Endothelial cell (in vitro differentiated cells): Measurements from ENCODE around the gene OR5L2. TPM values are rescaled to one million over a fixed set of nuclear protein-coding genes. Genes with fewer than 3 reads are reported as not detected.
A peak's percentile ranks its signal among the peaks of the same experiment; 100 is the strongest.
"Not testable (repeated sequence)": the region's sequence is repeated elsewhere in the genome, so short reads cannot be mapped to it uniquely, and the experiment has no call there.

Source experiments
- DNase-seq: peaks from one replicate; pipeline ENCODE4 v3.0.0; 2021; ENCODE audit warnings: low spot score
- H3K27ac Mint-ChIP-seq: one replicate; pipeline ENCODE4 v1.8.0; 2021; ENCODE audit warnings: mixed read lengths, inconsistent platforms; ENCODE audit not compliant: unreplicated experiment
- H3K27me3 Mint-ChIP-seq: one replicate; pipeline ENCODE4 v1.8.0; 2021; ENCODE audit warnings: mild to moderate bottlenecking, moderate library complexity, mixed read lengths, inconsistent platforms; ENCODE audit not compliant: unreplicated experiment
- H3K36me3 Mint-ChIP-seq: one replicate; pipeline ENCODE4 v1.8.0; 2021; ENCODE audit warnings: mild to moderate bottlenecking, low read depth, mixed read lengths, inconsistent platforms; ENCODE audit not compliant: unreplicated experiment
- H3K4me1 Mint-ChIP-seq: one replicate; pipeline ENCODE4 v1.8.0; 2021; ENCODE audit warnings: mild to moderate bottlenecking, mixed read lengths, inconsistent platforms; ENCODE audit not compliant: unreplicated experiment
- H3K4me3 Mint-ChIP-seq: one replicate; pipeline ENCODE4 v1.8.0; 2021; ENCODE audit warnings: mild to moderate bottlenecking, mixed read lengths, inconsistent platforms; ENCODE audit not compliant: unreplicated experiment
- H3K9me3 Mint-ChIP-seq: one replicate; pipeline ENCODE4 v1.8.0; 2021; ENCODE audit warnings: mixed read lengths, inconsistent platforms; ENCODE audit not compliant: unreplicated experiment
- total RNA-seq: library from RNA; stranded (reverse); fragmentation: NEBNext Ultra II Directional; extraction: Animal tissue kit (Norgen Biotek cat#: 25700); gene quantifications from one replicate; pipeline ENCODE4 v1.2.1, GENCODE V29; 2021; ENCODE audit not compliant: unreplicated experiment
- TF ChIP-seq, protein P1 (sequence below): fragments of 200-600 bp; sonication (generic); IDR thresholded peaks from one replicate; pipeline ENCODE4 v1.5.0; 2021; ENCODE audit warnings: antibody characterized with exemption; ENCODE audit not compliant: unreplicated experiment

OR5L2 gene
- total RNA-seq, 1 donor from 2014 or later = not detected

DNA sequence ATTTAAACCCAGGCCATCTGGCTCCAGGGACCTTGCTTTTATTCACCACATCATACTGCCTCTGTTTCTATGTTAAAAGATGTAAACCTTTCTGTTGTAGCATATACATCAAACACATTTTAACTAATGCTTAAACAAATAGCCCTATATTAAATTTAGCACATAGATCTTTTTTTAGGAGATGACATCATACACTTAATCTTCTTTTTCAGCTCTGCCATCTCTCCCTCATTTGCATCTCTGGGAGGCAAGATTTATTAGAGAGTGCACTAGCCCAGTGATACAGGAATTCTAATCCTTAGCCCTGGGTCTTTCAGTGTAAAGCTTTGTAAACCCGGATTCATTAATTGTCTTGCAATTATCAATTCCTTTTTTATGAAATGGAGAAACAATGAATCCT lies 25.1 kb downstream of the OR5L2 start:
- H3K27ac Mint-ChIP-seq = no peak overlapping the region
- TF ChIP-seq, protein P1, sequence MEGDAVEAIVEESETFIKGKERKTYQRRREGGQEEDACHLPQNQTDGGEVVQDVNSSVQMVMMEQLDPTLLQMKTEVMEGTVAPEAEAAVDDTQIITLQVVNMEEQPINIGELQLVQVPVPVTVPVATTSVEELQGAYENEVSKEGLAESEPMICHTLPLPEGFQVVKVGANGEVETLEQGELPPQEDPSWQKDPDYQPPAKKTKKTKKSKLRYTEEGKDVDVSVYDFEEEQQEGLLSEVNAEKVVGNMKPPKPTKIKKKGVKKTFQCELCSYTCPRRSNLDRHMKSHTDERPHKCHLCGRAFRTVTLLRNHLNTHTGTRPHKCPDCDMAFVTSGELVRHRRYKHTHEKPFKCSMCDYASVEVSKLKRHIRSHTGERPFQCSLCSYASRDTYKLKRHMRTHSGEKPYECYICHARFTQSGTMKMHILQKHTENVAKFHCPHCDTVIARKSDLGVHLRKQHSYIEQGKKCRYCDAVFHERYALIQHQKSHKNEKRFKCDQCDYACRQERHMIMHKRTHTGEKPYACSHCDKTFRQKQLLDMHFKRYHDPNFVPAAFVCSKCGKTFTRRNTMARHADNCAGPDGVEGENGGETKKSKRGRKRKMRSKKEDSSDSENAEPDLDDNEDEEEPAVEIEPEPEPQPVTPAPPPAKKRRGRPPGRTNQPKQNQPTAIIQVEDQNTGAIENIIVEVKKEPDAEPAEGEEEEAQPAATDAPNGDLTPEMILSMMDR = no peak
- H3K9me3 Mint-ChIP-seq = peaks cover 23% of the 10 kb centered on the region

DNA sequence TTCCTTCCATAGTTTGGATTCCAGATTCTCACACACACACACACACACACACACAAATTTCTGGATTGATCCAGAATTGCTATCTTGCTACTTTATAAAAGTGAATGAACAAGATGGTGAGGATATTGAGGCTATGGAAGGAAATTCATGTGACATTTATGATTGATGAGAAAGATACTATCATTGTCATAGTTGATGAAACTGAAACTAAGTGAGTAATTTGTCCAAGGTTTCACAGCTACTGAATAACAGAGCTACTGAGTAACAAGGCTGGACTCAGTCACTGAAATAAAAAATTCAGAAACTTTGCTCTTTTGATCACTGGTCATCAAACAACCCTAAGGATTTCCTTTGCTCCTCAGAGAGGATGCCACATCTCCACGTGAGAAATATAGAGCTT lies 27.7 kb downstream of the OR5L2 start:
- H3K4me1 Mint-ChIP-seq = no peaks in the 10 kb centered on the region
- H3K27me3 Mint-ChIP-seq = peaks cover 3% of the 10 kb centered on the region
- no peak overlapping the region for H3K4me3 Mint-ChIP-seq
- peaks cover 25% of the 10 kb centered on the region for H3K9me3 Mint-ChIP-seq
- no peak for DNase-seq
- TF ChIP-seq, protein P1 = no peak
- no peak overlapping the region for H3K27ac Mint-ChIP-seq
- H3K36me3 Mint-ChIP-seq = peaks cover 4% of the 10 kb centered on the region

More for the DNA sequence above, 25.1 kb downstream of the OR5L2 start:
- Mint-ChIP-seq H3K27me3 (peaks cover 3% of the 10 kb centered on the region), H3K4me1 (no peaks in the 10 kb centered on the region), H3K36me3 (no peaks in the 10 kb centered on the region), H3K4me3 (no peak overlapping the region)
- no peak for DNase-seq

DNA sequence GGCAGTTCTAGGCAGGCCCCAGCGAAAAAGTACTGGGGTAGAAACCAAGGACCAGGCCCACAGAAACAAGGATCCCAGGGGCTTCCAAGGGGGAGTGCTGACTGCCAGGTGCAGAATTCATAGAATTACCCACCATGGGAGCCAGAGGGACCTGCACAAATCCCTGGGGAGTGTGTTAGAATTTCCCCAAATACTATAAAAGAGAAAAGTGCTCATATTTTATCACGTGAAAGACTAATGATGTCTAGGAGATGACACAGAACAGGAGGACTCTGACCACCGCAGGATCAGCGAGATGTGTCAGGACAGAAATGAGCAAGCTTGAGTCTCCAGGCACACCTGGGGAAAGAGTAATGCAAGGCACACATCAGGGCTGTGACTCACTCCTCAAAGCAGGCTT lies 40.3 kb downstream of the OR5L2 start:
- not testable (repeated sequence) for H3K4me1 Mint-ChIP-seq, H3K36me3 Mint-ChIP-seq

DNA sequence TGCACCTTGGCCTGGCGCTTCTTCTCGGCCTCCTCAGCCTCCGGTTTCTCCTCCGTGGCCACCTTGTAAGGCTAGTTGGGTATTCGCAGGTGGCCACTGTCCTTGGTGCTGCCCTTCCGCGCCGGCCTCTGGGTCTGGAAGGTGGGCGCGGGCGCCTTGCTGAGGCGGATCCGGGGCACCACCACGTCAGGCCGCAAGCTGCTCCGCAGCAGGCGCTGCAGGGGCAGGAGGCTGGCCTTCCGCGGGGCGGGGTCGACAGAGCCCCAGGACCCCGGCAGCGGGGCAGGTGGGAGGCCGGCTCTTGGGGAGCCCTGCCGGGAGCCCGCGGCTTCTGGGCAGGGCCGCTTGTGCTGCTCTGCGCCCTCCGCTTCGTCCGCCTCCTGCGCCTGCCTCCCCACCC lies 45.7 kb downstream of the OR5L2 start:
- peak; percentile 10 for DNase-seq
- not testable (repeated sequence) for H3K4me1 Mint-ChIP-seq, H3K4me3 Mint-ChIP-seq, H3K27ac Mint-ChIP-seq, H3K9me3 Mint-ChIP-seq, H3K36me3 Mint-ChIP-seq, H3K27me3 Mint-ChIP-seq

More for the DNA sequence above, 40.3 kb downstream of the OR5L2 start:
- DNase-seq, H3K4me3 Mint-ChIP-seq, H3K9me3 Mint-ChIP-seq, H3K27me3 Mint-ChIP-seq, H3K27ac Mint-ChIP-seq: not testable (repeated sequence)

DNA sequence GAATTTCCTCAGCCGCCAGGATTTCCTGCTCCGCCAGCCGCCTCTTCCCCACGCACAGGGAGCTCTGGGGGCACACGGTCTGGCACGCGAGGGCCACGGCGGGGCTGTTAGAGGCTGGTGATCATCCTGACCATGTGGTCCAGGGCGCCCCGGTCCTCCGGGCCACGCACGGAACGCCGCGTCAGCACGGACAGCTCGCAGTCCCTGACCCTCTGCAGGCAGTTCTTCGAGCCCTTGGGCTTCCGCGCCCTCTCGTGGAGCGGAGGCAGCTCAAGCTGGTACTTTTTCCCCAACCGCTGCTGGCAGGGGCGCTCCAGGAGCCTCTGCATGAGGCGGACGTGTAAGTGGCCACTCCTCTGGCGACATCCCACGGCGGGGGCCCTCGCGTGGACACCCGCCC lies 46.1 kb downstream of the OR5L2 start:
- H3K27ac Mint-ChIP-seq, H3K4me1 Mint-ChIP-seq, H3K4me3 Mint-ChIP-seq, H3K36me3 Mint-ChIP-seq, DNase-seq, H3K27me3 Mint-ChIP-seq, H3K9me3 Mint-ChIP-seq: not testable (repeated sequence)

Other genes with a start within 250 kb of the OR5L2 start
- not detected for gene OR4C11, start 219.6 kb upstream of the OR5L2 start, total RNA-seq
- not detected for gene OR4P4, start 192.1 kb upstream of the OR5L2 start, total RNA-seq
- not detected for gene OR4S2, start 178.9 kb upstream of the OR5L2 start, total RNA-seq
- gene OR4C6, start 165.0 kb upstream of the OR5L2 start, total RNA-seq = not detected
- not detected for gene OR5D13, start 53.8 kb upstream of the OR5L2 start, total RNA-seq
- gene OR5D14, start 31.7 kb upstream of the OR5L2 start, total RNA-seq = not detected
- not detected for gene OR5L1, start 15.9 kb upstream of the OR5L2 start, total RNA-seq
- gene OR5D18, start 7.6 kb upstream of the OR5L2 start, total RNA-seq = not detected
- gene OR5D16, start 11.5 kb downstream of the OR5L2 start, total RNA-seq = not detected
- not detected for gene TRIM51, start 56.1 kb downstream of the OR5L2 start, total RNA-seq
- not detected for gene OR5W2, start 87.4 kb downstream of the OR5L2 start, total RNA-seq
- gene OR5I1, start 109.2 kb downstream of the OR5L2 start, total RNA-seq = not detected
- not detected for gene OR10AG1, start 142.7 kb downstream of the OR5L2 start, total RNA-seq
- not detected for gene OR5F1, start 167.4 kb downstream of the OR5L2 start, total RNA-seq
- not detected for gene OR5AS1, start 200.4 kb downstream of the OR5L2 start, total RNA-seq